GM12878 (cell line): Measurements from ENCODE around the gene TBATA. TPM values are rescaled to one million over a fixed set of nuclear protein-coding genes. Genes with fewer than 3 reads are reported as not detected.

Source experiments
- ATAC-seq: fragments of 200-7000 bp; cut with Tn5 transposase; 3 replicates; pipeline ENCODE4 v1.9.1; 2020; ENCODE audit warnings: mild to moderate bottlenecking, moderate library complexity
- Bru-seq: library from RNA; stranded (reverse); fragments of 400-500 nt; gene quantifications from one replicate; lab custom pipeline; 2021; lab: Mats Ljungman, UMichigan
- BruChase-seq, 2 experiments: library from RNA; stranded (reverse); fragments of 400-500 nt; gene quantifications; one replicate each; lab custom pipeline; 2021; lab: Mats Ljungman, UMichigan
- BruUV-seq: library from RNA; stranded (reverse); fragments of 400-500 nt; replicated peaks from 2 replicates; lab custom pipeline; 2021; lab: Mats Ljungman, UMichigan
- CTCF ChIA-PET: fragments of 300-600 bp; sonication (Branson Sonifier 250); formaldehyde crosslinking; extraction: SDS; loops from one replicate; lab custom pipeline; 2021; ENCODE audit warnings: inconsistent platforms; lab: Yijun Ruan, JAX
- POLR2A ChIA-PET: fragments of 350-600 bp; formaldehyde crosslinking; extraction: SDS; loops from one replicate; lab custom pipeline; 2021; ENCODE audit warnings: inconsistent platforms; lab: Charles Lee
- RAD21 ChIA-PET: fragments of 300-600 bp; sonication (Branson Sonifier 250); formaldehyde crosslinking; loops from one replicate; lab custom pipeline; 2023; ENCODE audit warnings: antibody characterized with exemption; ENCODE audit not compliant: unreplicated experiment; lab: Charles Lee
- SMC1A ChIA-PET: fragments of 300-600 bp; sonication (Branson Sonifier 250); formaldehyde crosslinking; loops from one replicate; lab custom pipeline; 2023; ENCODE audit not compliant: unreplicated experiment, uncharacterized antibody; lab: Charles Lee
- DNase-seq: peaks from one replicate; pipeline ENCODE4 v3.0.0-alpha.2; 2011; ENCODE audit warnings: low read depth, low spot score
- FAIRE-seq: peaks from 3 replicates; lab custom pipeline; 2011; peaks lifted over from hg19 to GRCh38; lab: Jason Lieb, UNC
- H2AFZ ChIP-seq: 2 replicates; pipeline ENCODE4 v1.6.0; 2011; ENCODE audit warnings: low read depth, low read length, control low read depth; ENCODE audit not compliant: control insufficient read depth
- H3K27ac ChIP-seq: 2 replicates; pipeline ENCODE4 v1.5.1; 2011; ENCODE audit warnings: control low read depth; ENCODE audit not compliant: control insufficient read depth, insufficient read depth
- H3K27me3 ChIP-seq, 2 experiments: replicated peaks in 1 of 2; 2 replicates each; pipeline versions ENCODE4 v1.6.0 to v1.6.1; 2011; ENCODE audit warnings: low read length in 1 of 2; ENCODE audit not compliant: control insufficient read depth in 2 of 2, insufficient read depth in 2 of 2
- H3K36me3 ChIP-seq, 2 experiments: 2 replicates each; pipeline ENCODE4 v1.5.1; 2011; ENCODE audit warnings: low read length in 1 of 2; ENCODE audit not compliant: control insufficient read depth in 2 of 2, insufficient read depth in 2 of 2
- H3K4me1 ChIP-seq: 2 replicates; pipeline ENCODE4 v1.6.1; 2011; ENCODE audit warnings: mild to moderate bottlenecking, low read length, moderate library complexity, mixed read lengths; ENCODE audit not compliant: control insufficient read depth, insufficient read depth
- H3K4me2 ChIP-seq: 2 replicates; pipeline ENCODE4 v1.6.0; 2011; ENCODE audit warnings: control low read depth; ENCODE audit not compliant: control insufficient read depth, insufficient read depth
- H3K4me3 ChIP-seq: fragments of 200-600 bp; sonication (generic); 2 replicates; pipeline ENCODE4 v1.5.1; 2016
- H3K79me2 ChIP-seq: 2 replicates; pipeline ENCODE4 v1.6.0; 2011; ENCODE audit warnings: low read length; ENCODE audit not compliant: control insufficient read depth, insufficient read depth
- H3K9ac ChIP-seq: 2 replicates; pipeline ENCODE4 v1.8.0; 2011; ENCODE audit warnings: low read length, control low read depth, mixed read lengths; ENCODE audit not compliant: control insufficient read depth, insufficient read depth
- H3K9me3 ChIP-seq: replicated peaks from 3 replicates; pipeline ENCODE4 v1.5.1; 2011; ENCODE audit warnings: mild to moderate bottlenecking, low read length; ENCODE audit not compliant: control insufficient read depth, insufficient read depth
- H4K20me1 ChIP-seq: 2 replicates; pipeline ENCODE4 v1.6.0; 2011; ENCODE audit not compliant: control insufficient read depth, insufficient read depth
- ASH2L ChIP-seq: fragments of 300-600, 200-600 bp; sonication (generic); IDR thresholded peaks from 2 replicates; pipeline ENCODE4 v1.6.1; 2017; ENCODE audit warnings: low read depth, mild to moderate bottlenecking, borderline replicate concordance
- BMI1 ChIP-seq: fragments of 450-650 bp; IDR thresholded peaks from 2 replicates; pipeline ENCODE4 v1.6.1; 2016; ENCODE audit warnings: mild to moderate bottlenecking, moderate library complexity, borderline replicate concordance
- DPF2 ChIP-seq: fragments of 450-650 bp; IDR thresholded peaks from 2 replicates; pipeline ENCODE4 v1.6.1; 2017; ENCODE audit warnings: mild to moderate bottlenecking
- E2F8 ChIP-seq: fragments of 450-650 bp; IDR thresholded peaks from 2 replicates; pipeline ENCODE4 v1.6.1; 2018; ENCODE audit warnings: mild to moderate bottlenecking, low read depth, moderate library complexity; ENCODE audit not compliant: partially characterized antibody
- E4F1 ChIP-seq: fragments of 450-650 bp; IDR thresholded peaks from 2 replicates; pipeline ENCODE4 v1.6.1; 2018; ENCODE audit warnings: borderline replicate concordance, mild to moderate bottlenecking; ENCODE audit not compliant: partially characterized antibody
- ESRRA ChIP-seq: IDR thresholded peaks from 2 replicates; pipeline ENCODE4 v1.6.1; 2012; ENCODE audit warnings: mild to moderate bottlenecking, low read length, improper control_type of control experiment
- HDAC2 ChIP-seq: fragments of 200-600 bp; sonication (generic); IDR thresholded peaks from 2 replicates; pipeline ENCODE4 v1.6.1; 2017
- MTA3 ChIP-seq: IDR thresholded peaks from 2 replicates; pipeline ENCODE4 v1.6.1; 2012; ENCODE audit warnings: low read length, inconsistent platforms, borderline replicate concordance
- POU2F2 ChIP-seq: IDR thresholded peaks from 3 replicates; pipeline ENCODE4 v1.6.1; 2011; ENCODE audit warnings: low read depth, mild to moderate bottlenecking, low read length, borderline replicate concordance
- RELA ChIP-seq: fragments of 450-650 bp; IDR thresholded peaks from 2 replicates; pipeline ENCODE4 v1.8.0; 2014; ENCODE audit warnings: borderline replicate concordance; ENCODE audit not compliant: partially characterized antibody
- SIX5 ChIP-seq: IDR thresholded peaks from 2 replicates; pipeline ENCODE4 v1.6.1; 2011; ENCODE audit warnings: mild to moderate bottlenecking, low read depth, low read length, moderate library complexity; ENCODE audit not compliant: severe bottlenecking
- SKIL ChIP-seq: fragments of 450-650 bp; IDR thresholded peaks from 2 replicates; pipeline ENCODE4 v1.6.1; 2017; ENCODE audit warnings: mild to moderate bottlenecking, low read depth, inconsistent platforms; ENCODE audit not compliant: poor library complexity, severe bottlenecking
- SPI1 ChIP-seq: IDR thresholded peaks from 2 replicates; pipeline ENCODE4 v1.6.1; 2011; ENCODE audit warnings: low read depth, mild to moderate bottlenecking, low read length, moderate library complexity, borderline replicate concordance; ENCODE audit not compliant: insufficient read depth
- SREBF1 ChIP-seq: IDR thresholded peaks from 2 replicates; pipeline ENCODE4 v1.6.1; 2012; ENCODE audit warnings: mild to moderate bottlenecking, low read length
- TBL1XR1 ChIP-seq: IDR thresholded peaks from 2 replicates; pipeline ENCODE4 v1.6.1; 2012; ENCODE audit warnings: low read depth, low read length, improper control_type of control experiment
- ZNF24 ChIP-seq: fragments of 450-650 bp; IDR thresholded peaks from 2 replicates; pipeline ENCODE4 v1.6.1; 2017; ENCODE audit warnings: antibody characterized with exemption, mild to moderate bottlenecking
- WGBS: methylation state at CpG from one replicate; pipeline ENCODE4 v1.1.6; 2016; ENCODE audit warnings: low lambda C conversion rate; ENCODE audit not compliant: insufficient replicate concordance, insufficient coverage; ENCODE audit errors: missing lambda C conversion rate; 5-methylcytosine and 5-hydroxymethylcytosine counted together
- in situ Hi-C: fragments of 300-500 bp; cut with MboI; formaldehyde crosslinking; loops from 9 replicates; pipeline ENCODE4 v1.14.3; 2018; ENCODE audit warnings: mixed read lengths
- intact Hi-C: fragments of 100-400 bp; cut with micrococcal nuclease; formaldehyde crosslinking; loops from one replicate; pipeline ENCODE4 v1.14.2; 2022; ENCODE audit not compliant: unreplicated experiment
- long read RNA-seq, 2 experiments: library from polyadenylated mRNA; unstranded; transcript quantifications; one replicate each; pipeline ENCODE4 v2.0.0, GENCODE V29; 2019 to 2020
- polyA minus RNA-seq, 3 experiments: library from RNA; depleted of rRNA, polyadenylated mRNA; stranded (reverse); fragments of >200 nt; gene quantifications; 2 replicates each; pipeline ENCODE4 v1.2.3, GENCODE V29; 2011
- polyA plus RNA-seq, 11 experiments: library from polyadenylated mRNA; depleted of rRNA in 4 of 11; unstranded in 6 of 11; stranded (reverse) in 5 of 11; fragments of >200 nt; fragmentation: Nextera tagmentation in 4 of 11; fragmentation: Illumina TruSeq in 1 of 11; extraction: Ambion mirVana in 4 of 11; extraction: Trizol in 1 of 11; gene quantifications; 1 replicate in 1 of 11; 2 replicates in 10 of 11; pipeline versions ENCODE4 v1.2.1 to v1.2.3, GENCODE V29; 2011 to 2016; ENCODE audit warnings: inconsistent platforms in 2 of 11, missing spikeins in 2 of 11, low read depth in 1 of 11
- total RNA-seq, 4 experiments: library from RNA; depleted of rRNA in 3 of 4; stranded (reverse); fragments of >200 nt in 3 of 4; fragmentation: Illumina TruSeq in 1 of 4; extraction: Trizol in 1 of 4; gene quantifications; 2 replicates each; pipeline versions ENCODE4 v1.2.1 to v1.2.3, GENCODE V29; 2013 to 2021

The TBATA gene
- not detected in 2 replicates for total RNA-seq (2013; cell fraction: nucleolus; rRNA removed)
- total RNA-seq (2014; rRNA removed) (not detected in 2 replicates), total RNA-seq (2014; rRNA removed; fragmentation: Illumina TruSeq; extraction: Trizol) (not detected in 2 replicates), total RNA-seq (2021) (not detected in 2 replicates), polyA plus RNA-seq (2011; rRNA removed) (not detected in 2 replicates), polyA plus RNA-seq (2014; fragmentation: Illumina TruSeq; extraction: Trizol) (not detected in 2 replicates), polyA plus RNA-seq (2014; fragmentation: Nextera tagmentation; extraction: Ambion mirVana) (not detected), polyA plus RNA-seq (2014; rRNA removed) (not detected in 2 replicates), polyA plus RNA-seq (2016; fragmentation: Nextera tagmentation; extraction: Ambion mirVana) (not detected), polyA minus RNA-seq (2011; rRNA and poly(A)+ RNA removed) (not detected in 2 replicates), Bru-seq, nascent RNA (not detected), BruChase-seq, experiment 1, labeled RNA remaining after a 6-hour chase (not detected), BruChase-seq, experiment 2, labeled RNA remaining after a 2-hour chase (not detected)
- polyA plus RNA-seq (2011; ENCODE audit: low read depth), result not detected
- not detected in 2 replicates for polyA plus RNA-seq (2011; cell fraction: cytosol; rRNA removed)
- polyA plus RNA-seq (2011; cell fraction: nucleus; rRNA removed), result not detected in 2 replicates
- polyA plus RNA-seq (2012), result not detected in 2 replicates
- polyA minus RNA-seq (2011; cell fraction: cytosol; rRNA and poly(A)+ RNA removed), result not detected in 2 replicates
- polyA minus RNA-seq (2011; cell fraction: nucleus; rRNA and poly(A)+ RNA removed), result not detected in 2 replicates
- long read RNA-seq, experiment 1, result 0 reads
- long read RNA-seq, experiment 2, result 0 reads

- Histone ChIP-seq H3K36me3 (no peaks in the 10 kb centered on the region), H3K27ac (no peak within 1 kb of the TSS), H3K4me1 (no peaks in the 10 kb centered on the region), H4K20me1 (no peaks in the 10 kb centered on the region), H3K9me3 (no peaks in the 10 kb centered on the region), H3K4me2 (no peak within 1 kb of the TSS), H3K9ac (no peak within 1 kb of the TSS), H3K27me3 (no peaks in the 10 kb centered on the region; a peak in 1 of 4 replicates), H3K79me2 (no peaks in the 10 kb centered on the region), H2AFZ (no peak within 1 kb of the TSS), H3K4me3 (no peak within 1 kb of the TSS)
- intact Hi-C loops (no loop called here), in situ Hi-C loops (no loop called here)
- 0% methylated on average over 4 of the region's 4 CpGs for WGBS
- ATAC-seq, result no peak
- ChIA-PET SMC1A (no interaction called here), RAD21 (no interaction called here), CTCF (no interaction called here), POLR2A (no interaction called here)
- BruUV-seq, result no TSS peak
- FAIRE-seq, result no peak
- DNase-seq, result no peak
- TF ChIP-seq HDAC2 (no peak), POU2F2 (no peak), SIX5 (no peak), E4F1 (no peak), RELA (no peak), MTA3 (no peak), DPF2 (no peak), ASH2L (no peak), BMI1 (no peak), E2F8 (no peak), TBL1XR1 (no peak), ZNF24 (no peak), SREBF1 (no peak), ESRRA (no peak), SKIL (no peak), SPI1 (no peak)
Observed at GRCh38 chr10:70785190-70785589, at the start of gene TBATA. Gene TBATA (minus strand): TSS chr10:70785377. CDS start chr10:70783379, 1,998 bp downstream.
